ENCODE results near the gene STAB2.

The STAB2 gene

DNA sequence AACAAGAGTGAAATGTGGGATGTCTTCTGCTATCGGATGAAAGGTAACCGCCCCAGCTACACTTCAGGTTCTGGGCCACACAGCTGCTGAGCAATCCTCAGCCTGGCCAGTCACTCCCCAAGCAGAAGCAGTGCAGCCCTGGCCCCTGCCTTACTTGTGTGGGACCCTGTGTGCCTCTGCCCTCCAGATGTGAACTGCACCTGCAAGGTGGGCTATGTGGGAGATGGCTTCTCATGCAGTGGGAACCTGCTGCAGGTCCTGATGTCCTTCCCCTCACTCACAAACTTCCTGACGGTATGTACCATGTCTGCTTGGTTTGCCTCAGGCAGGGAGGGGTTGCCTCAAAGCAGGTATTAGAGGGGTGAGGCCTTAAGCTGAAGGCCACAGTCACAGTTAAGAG lies 168.4 kb downstream of the STAB2 start:
- H3K27me3 Mint-ChIP-seq, result peaks cover 4% of the 10 kb centered on the region
- H3K36me3 Mint-ChIP-seq, result peaks cover 4% of the 10 kb centered on the region
- H3K4me1 Mint-ChIP-seq (ENCODE audit: low read depth), result no peaks in the 10 kb centered on the region
- H3K27ac Mint-ChIP-seq, result no peak overlapping the region
- no peaks in the 10 kb centered on the region for H3K9me3 Mint-ChIP-seq (ENCODE audit: low read depth)
- no peak overlapping the region for H3K4me3 Mint-ChIP-seq

DNA sequence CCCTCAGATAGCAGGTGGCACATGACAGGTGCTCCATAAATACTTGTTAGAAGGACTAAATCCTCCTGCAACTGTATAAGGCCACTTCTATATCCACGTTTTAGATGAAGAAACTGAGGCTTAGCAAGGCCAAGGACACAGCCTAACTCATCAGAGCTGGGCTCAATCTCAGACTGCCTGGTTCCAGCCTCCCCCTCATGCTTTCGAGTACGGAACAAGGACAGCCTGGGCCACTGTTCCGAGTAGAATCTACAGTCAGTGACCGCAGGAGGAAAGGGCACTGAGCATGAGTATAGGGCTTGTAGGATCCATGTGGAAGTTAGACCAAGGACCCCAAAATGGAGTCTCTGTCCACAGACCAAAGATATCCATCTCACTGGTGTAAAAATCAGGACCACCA lies 169.4 kb downstream of the STAB2 start:
- Mint-ChIP-seq H3K36me3 (peaks cover 2% of the 10 kb centered on the region), H3K4me1 (ENCODE audit: low read depth) (no peaks in the 10 kb centered on the region), H3K27ac (no peak overlapping the region), H3K27me3 (no peaks in the 10 kb centered on the region), H3K9me3 (ENCODE audit: low read depth) (no peaks in the 10 kb centered on the region), H3K4me3 (no peak overlapping the region)

DNA sequence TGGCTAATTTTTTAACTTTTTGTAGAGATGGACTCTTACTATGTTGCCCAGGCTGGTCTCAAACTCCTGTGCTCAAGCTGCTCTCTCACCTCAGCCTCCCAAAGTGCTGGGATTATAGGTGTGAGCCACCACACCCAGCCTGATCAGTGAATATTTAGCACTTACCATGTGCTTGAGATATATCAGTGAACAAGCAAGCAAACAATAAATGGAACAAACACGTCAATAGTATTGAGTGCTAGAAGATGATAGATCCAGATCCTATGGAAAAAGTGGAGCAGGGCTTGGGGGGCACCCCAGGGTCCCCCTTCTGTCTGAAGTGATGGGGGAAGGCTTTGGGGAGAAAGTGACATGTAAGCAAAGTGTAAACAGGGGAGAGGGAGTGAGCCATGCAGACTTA lies 170.2 kb downstream of the STAB2 start:
- H3K27ac Mint-ChIP-seq, result no peak overlapping the region
- no peaks in the 10 kb centered on the region for H3K9me3 Mint-ChIP-seq (ENCODE audit: low read depth)
- H3K36me3 Mint-ChIP-seq, result peaks cover 2% of the 10 kb centered on the region
- H3K4me3 Mint-ChIP-seq, result no peak overlapping the region
- no peaks in the 10 kb centered on the region for H3K4me1 Mint-ChIP-seq (ENCODE audit: low read depth)
- no peaks in the 10 kb centered on the region for H3K27me3 Mint-ChIP-seq

DNA sequence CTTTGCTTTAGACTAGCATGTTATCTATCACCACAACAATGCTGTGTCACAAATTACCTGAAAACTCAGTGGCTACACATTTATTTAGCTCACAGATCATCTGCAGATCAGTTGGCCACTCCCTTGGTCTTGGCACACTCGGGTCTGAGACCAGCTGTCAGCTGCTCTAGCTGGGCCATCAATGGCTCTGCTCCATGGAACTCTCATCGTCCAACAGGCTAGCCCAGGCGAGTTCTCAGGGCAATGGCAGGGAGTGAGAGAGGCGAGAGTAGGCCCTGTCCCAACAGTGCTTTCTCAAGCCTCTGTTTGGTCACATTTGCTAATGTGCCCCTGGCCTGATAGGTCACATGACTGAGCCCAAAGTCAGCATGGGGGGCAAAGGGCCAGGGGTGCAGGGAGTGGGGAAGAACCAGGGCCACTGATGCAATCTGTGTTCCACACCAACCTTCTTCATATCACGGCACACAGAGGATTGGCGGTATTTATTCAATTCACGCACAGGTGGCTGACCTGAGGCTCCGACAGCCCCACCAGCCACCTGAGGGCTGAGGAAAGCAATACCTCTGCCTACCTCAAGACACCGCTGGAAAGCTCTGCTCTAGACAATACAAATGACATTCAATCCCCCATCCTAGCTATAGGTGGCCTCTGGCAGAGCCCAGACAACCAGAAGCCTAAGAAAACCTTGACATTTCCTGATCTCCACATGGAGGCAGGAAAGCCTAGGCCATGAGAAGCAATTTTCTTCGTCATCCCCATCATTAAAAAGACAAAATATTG lies 171.4 kb downstream of the STAB2 start:
- H3K27me3 Mint-ChIP-seq, result no peaks in the 10 kb centered on the region
- no peaks in the 10 kb centered on the region for H3K4me1 Mint-ChIP-seq (ENCODE audit: low read depth)
- H3K27ac Mint-ChIP-seq, result no peak overlapping the region
- no peak overlapping the region for H3K4me3 Mint-ChIP-seq
- H3K36me3 Mint-ChIP-seq, result peaks cover 6% of the 10 kb centered on the region
- no peaks in the 10 kb centered on the region for H3K9me3 Mint-ChIP-seq (ENCODE audit: low read depth)

DNA sequence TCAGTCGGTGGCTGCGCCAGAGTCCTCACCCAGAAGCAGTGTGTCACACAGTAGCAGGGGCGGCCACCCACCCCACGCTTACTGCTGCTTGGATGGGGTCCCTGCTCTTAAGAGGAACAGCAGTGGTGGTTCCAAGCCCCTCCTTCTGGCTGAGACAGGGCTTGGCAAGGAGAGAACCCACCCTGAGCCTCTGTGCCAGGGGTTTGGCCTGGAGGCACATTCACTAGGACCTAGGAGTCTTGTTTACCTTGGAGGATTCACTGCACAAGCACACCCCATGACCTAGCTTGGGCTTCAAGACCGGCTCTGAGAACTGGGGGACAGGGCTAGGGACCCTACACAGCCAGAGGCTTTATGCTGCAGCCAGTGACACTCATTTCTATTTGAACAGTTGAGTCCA lies 175.4 kb downstream of the STAB2 start:
- H3K9me3 Mint-ChIP-seq (ENCODE audit: low read depth), result no peaks in the 10 kb centered on the region
- H3K4me1 Mint-ChIP-seq (ENCODE audit: low read depth), result no peaks in the 10 kb centered on the region
- H3K27ac Mint-ChIP-seq, result no peak overlapping the region
- no peaks in the 10 kb centered on the region for H3K27me3 Mint-ChIP-seq
- no peak overlapping the region for H3K4me3 Mint-ChIP-seq
- peaks cover 14% of the 10 kb centered on the region for H3K36me3 Mint-ChIP-seq

DNA sequence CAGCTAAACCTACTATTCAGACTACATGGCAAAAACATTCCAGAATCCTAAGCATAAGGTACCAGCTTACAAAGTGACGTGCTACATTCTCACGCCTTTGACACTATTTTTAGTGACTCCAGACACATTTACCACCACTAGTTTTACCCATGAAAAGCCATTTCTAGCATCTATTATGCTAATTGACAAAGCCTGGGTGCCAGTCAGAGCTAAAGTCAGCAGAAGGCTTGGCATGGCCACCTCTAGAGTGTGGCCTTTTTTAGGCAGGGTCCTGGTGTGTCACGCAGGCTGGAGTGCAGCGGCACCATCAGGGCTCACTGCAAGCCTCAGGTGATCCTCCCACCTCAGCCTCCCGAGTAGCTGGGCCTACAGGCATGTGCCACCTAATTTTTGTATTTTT lies 178.2 kb downstream of the STAB2 start:
- Mint-ChIP-seq H3K9me3 (ENCODE audit: low read depth) (no peaks in the 10 kb centered on the region), H3K27ac (no peak overlapping the region), H3K36me3 (peaks cover 14% of the 10 kb centered on the region), H3K27me3 (no peaks in the 10 kb centered on the region), H3K4me3 (no peak overlapping the region), H3K4me1 (ENCODE audit: low read depth) (no peaks in the 10 kb centered on the region)

DNA sequence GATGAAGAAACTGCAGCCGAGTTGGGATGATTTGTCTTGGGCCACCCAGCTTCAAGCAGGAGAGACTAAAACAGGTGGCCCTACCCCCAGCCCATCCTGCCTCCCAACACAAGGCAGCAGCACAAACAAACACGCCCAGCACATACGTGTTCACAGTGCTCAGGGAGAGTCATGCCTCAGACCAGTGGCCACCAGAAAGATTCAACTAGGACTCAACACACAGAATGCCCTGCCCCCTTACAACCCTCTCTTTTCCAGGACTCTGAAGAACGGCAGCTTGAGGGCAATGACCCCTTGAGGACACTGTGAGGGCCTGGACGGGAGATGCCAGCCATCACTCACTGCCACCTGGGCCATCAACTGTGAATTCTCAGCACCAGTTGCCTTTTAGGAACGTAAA lies 179.0 kb downstream of the STAB2 start:
- H3K36me3 Mint-ChIP-seq, result peaks cover 16% of the 10 kb centered on the region

DNA sequence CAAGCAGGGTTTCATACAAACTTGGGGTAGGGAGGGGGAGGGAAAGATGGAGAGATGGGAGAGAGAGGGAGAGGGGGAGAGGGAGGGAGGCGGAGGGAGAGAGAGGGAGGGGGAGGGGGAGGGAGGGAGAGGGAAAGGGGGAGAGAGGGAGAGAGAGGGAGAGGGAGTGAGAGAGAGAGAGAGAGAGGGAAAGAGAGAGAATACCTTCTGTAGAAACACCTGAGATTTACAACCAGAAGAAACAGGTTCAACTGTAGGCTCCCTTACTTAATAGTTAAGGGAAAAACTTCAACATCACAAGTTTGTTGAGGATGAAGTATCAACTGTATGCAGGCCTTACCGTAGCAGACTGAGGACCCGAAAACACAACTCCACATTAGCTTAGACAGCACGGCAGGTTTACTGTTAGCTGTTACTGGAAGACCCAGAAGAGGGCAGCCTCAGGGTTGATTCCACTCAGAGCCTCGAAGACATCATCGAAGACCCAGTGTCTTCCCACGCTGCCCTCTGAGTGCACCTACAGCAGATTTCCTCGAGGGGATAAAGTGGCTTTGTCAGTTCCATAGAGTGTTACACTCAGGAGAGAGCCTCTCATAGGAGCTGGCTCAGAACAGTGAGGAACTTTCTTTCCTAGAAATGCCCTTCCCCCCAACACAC lies 181.5 kb downstream of the STAB2 start:
- Mint-ChIP-seq H3K27me3 (no peaks in the 10 kb centered on the region), H3K9me3 (ENCODE audit: low read depth) (no peaks in the 10 kb centered on the region), H3K36me3 (peaks cover 15% of the 10 kb centered on the region), H3K4me1 (ENCODE audit: low read depth) (no peaks in the 10 kb centered on the region), H3K27ac (no peak overlapping the region), H3K4me3 (no peak overlapping the region)

More for the DNA sequence above, 179.0 kb downstream of the STAB2 start:
- H3K27ac Mint-ChIP-seq, result no peak overlapping the region
- no peaks in the 10 kb centered on the region for H3K4me1 Mint-ChIP-seq (ENCODE audit: low read depth)
- H3K9me3 Mint-ChIP-seq (ENCODE audit: low read depth), result no peaks in the 10 kb centered on the region
- H3K27me3 Mint-ChIP-seq, result no peaks in the 10 kb centered on the region
- H3K4me3 Mint-ChIP-seq, result no peak overlapping the region

DNA sequence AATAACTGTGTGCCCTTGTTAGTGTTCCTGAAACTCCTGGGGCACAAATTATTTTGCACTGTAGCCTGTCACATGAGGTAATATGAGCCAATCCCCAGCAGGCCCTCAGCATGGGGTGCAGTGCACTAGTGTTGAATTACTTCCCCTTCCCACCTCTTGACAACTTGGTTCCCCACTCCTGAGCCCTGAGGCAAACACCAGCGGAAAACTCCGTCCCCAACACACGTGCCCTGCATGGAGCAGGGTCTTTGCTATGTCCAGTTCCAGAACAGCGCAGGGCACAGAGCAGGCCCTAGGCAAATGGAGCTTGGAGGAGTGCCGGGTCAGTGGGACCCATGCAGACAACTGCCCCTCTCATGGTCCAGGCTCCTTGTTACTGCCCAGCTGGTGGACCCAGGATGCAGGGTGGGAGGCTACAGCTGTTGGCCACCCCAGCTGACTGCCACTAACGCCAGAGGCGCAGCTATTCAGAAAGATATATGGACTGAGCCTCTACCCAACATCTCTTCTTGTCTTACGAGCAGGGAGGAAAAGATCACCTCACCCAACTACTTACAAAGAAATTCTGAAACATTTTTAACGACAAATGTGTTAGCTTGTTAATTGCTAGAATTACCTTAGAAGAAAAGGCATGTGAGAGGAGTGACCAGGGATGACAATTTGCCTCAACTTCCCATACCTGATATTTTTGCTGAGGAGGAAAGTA lies 182.3 kb downstream of the STAB2 start:
- H3K36me3 Mint-ChIP-seq, result peaks cover 14% of the 10 kb centered on the region
- no peak overlapping the region for H3K27ac Mint-ChIP-seq

DNA sequence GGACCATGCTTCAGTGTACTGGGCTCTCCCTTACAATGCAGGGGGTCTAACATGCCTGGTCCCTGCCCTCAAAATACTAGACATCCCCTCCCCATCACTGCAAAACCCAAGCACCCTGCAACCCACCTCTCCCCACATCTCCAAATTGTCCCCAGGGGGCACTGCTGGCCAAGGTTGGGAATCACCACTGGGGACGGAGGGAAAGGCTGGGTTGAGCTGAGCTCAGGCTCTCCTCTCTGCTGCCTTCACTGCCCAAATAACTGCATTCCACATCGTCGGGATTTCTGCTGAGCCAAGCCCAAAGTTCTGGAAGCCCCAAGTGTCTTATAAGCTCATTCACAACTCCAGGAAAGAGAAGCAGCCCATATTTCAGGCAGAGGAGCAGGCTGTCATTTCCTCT lies 184.4 kb downstream of the STAB2 start:
- Mint-ChIP-seq H3K4me3 (no peak overlapping the region), H3K27me3 (no peaks in the 10 kb centered on the region), H3K27ac (no peak overlapping the region), H3K9me3 (ENCODE audit: low read depth) (no peaks in the 10 kb centered on the region), H3K36me3 (peaks cover 18% of the 10 kb centered on the region), H3K4me1 (ENCODE audit: low read depth) (no peaks in the 10 kb centered on the region)

More for the DNA sequence above, 182.3 kb downstream of the STAB2 start:
- H3K4me3 Mint-ChIP-seq, result no peak overlapping the region
- H3K27me3 Mint-ChIP-seq, result no peaks in the 10 kb centered on the region
- H3K9me3 Mint-ChIP-seq (ENCODE audit: low read depth), result no peaks in the 10 kb centered on the region
- no peaks in the 10 kb centered on the region for H3K4me1 Mint-ChIP-seq (ENCODE audit: low read depth)

DNA sequence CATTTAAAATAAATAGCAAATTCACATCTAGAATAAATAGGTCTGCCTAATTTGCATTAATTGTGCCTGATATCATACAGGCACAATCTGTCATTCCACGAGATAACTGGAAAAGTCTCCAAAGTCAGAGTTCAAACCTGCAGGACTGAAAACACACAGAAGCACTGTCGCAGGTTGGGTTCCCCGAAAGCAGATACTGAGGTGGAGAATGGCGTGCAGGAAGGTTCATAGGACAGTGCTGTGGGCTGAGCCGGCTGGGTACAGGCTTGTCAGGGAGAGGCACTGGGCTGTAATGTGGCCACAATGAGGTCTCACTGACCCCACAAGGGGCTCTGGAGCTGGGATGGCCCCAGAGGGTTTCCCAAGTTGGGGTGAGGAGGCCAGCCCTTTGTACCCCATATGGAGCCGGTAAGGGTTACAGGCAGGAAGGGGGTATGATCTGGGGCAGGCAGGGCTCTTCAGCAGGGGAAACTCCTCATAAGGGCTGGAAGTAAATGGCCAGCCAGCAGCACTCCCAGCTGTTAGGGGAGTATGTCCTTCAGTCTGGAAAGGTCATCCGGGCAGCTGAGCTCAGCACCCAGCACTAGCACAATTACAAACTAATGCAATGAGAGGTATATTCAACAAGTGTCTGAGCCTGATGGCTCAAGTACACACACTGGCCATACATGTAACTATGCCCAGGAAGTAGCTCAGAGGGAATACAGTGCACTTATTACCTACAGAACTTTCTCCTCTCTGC lies 185.5 kb downstream of the STAB2 start:
- Mint-ChIP-seq H3K36me3 (peaks cover 22% of the 10 kb centered on the region), H3K4me3 (no peak overlapping the region), H3K9me3 (ENCODE audit: low read depth) (no peaks in the 10 kb centered on the region), H3K27me3 (no peaks in the 10 kb centered on the region), H3K4me1 (ENCODE audit: low read depth) (no peaks in the 10 kb centered on the region), H3K27ac (no peak overlapping the region)

DNA sequence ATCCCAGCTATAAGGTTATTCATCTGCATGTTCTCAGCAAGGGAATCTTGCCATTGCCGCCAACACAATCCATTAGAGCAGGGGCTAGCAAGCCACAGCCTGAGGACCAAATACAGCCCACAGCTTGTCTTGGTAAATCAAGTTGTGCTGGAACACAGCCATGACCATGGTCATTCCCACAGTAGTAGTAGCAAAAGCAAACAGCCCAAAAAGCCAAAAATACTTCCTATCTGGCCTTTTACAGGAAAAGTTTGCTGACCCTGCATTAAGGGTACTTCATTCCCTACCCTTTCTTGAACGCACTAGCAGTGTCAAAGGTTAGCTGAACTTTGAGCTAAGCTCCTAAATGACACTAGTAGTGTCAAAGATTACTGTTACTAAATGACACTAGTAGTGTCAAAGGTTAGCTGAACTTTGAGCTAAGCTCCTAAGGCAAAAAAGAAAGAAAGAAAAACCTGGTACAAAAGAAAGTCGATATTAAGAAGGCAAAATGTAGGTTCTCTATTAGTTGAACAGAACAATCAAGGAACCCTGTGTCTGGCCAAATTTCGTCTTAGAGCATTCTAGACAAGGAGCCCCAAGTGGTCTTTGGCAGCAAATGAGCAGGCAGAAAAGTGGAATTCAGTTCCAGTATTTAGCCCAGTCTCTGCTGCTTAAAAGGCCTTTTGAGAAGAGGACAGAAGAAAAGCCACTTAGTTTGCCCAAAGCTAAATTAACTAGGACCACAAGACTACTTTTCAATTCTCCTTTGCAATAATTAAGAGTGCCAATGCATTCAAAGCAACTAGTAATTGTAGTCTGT lies 186.2 kb downstream of the STAB2 start:
- H3K4me3 Mint-ChIP-seq, result no peak overlapping the region
- H3K27me3 Mint-ChIP-seq, result no peaks in the 10 kb centered on the region
- peaks cover 22% of the 10 kb centered on the region for H3K36me3 Mint-ChIP-seq

DNA sequence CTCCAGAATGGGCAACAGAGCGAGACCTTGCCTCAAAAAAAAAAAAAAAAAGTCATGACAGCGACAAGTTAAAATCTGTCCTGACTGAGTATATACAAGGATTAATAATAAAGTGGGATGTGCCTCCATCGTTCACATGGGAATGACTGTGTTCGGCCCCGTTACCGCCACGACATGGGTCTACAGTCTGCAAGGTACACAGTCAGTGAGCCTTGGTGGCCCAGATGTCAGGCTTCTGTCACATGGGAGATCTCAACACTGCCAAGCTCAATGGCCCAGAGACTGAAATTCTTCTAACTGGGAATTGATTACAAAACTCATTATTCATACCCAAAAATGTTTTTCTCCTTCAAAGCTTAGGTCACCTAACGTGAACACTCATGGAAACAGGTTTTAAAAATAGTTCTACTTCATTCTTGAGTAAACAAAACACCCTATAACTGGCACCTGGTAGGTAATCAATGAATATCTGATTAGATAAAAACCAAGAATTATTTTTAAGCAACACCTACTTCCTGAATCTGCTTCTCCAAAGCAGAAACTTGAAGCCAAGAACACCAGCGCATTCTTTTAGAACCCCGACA lies 188.0 kb downstream of the STAB2 start:
- no peak overlapping the region for H3K4me3 Mint-ChIP-seq
- no peaks in the 10 kb centered on the region for H3K4me1 Mint-ChIP-seq (ENCODE audit: low read depth)
- peaks cover 30% of the 10 kb centered on the region for H3K36me3 Mint-ChIP-seq
- no peaks in the 10 kb centered on the region for H3K27me3 Mint-ChIP-seq
- no peaks in the 10 kb centered on the region for H3K9me3 Mint-ChIP-seq (ENCODE audit: low read depth)
- no peak overlapping the region for H3K27ac Mint-ChIP-seq

More for the DNA sequence above, 186.2 kb downstream of the STAB2 start:
- no peak overlapping the region for H3K27ac Mint-ChIP-seq
- no peaks in the 10 kb centered on the region for H3K4me1 Mint-ChIP-seq (ENCODE audit: low read depth)
- no peaks in the 10 kb centered on the region for H3K9me3 Mint-ChIP-seq (ENCODE audit: low read depth)

DNA sequence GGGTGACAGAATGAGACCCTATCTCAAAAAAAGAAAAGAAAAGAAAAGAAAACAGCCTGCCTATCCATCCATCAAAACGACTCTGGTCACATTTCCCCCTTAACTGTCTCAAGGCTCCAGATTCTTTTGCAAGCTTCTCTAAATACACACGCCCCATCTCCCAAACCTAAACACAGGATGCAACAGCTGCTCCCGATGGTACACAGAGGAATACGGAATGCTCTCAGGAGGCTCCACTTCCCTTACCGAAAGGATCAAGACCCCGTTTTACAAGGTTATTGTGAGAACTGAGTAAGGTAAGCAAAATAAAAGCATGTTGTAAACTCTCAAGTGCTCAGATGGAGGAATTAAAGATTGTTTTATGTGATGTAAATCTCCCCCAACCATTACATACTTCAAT lies 191.7 kb downstream of the STAB2 start:
- Mint-ChIP-seq H3K4me1 (ENCODE audit: low read depth) (no peaks in the 10 kb centered on the region), H3K27me3 (no peaks in the 10 kb centered on the region), H3K27ac (no peak overlapping the region), H3K4me3 (no peak overlapping the region), H3K36me3 (peaks cover 34% of the 10 kb centered on the region), H3K9me3 (ENCODE audit: low read depth) (no peaks in the 10 kb centered on the region)

Data from activated naive CD8-positive, alpha-beta T cell (primary cell).